ENCODE measurements around the gene CACFD1. TPM values are rescaled to one million over a fixed set of nuclear protein-coding genes. Genes with fewer than 3 reads are reported as not detected.

The CACFD1 gene
- polyA plus RNA-seq, 1 donor from 2014 or later, result 75.4 TPM

- no peaks in the 10 kb centered on the region for H3K27me3 ChIP-seq (ENCODE audit: insufficient read depth, low read depth, low read length)
- TF ChIP-seq TAF1 (IDR thresholded peaks at IDR 0.05; ENCODE audit: low read depth), result no peak
- TF ChIP-seq REST (IDR thresholded peaks at IDR 0.05; ENCODE audit: borderline replicate concordance), result no peak
- no peak for TF ChIP-seq POLR2AphosphoS5 (IDR thresholded peaks at IDR 0.05)
- TF ChIP-seq CTCF (IDR thresholded peaks at IDR 0.05; ENCODE audit: poor library complexity, severe bottlenecking), result no peak
- no peak for TF ChIP-seq SMC3 (conservative IDR thresholded peaks at IDR 0.05; ENCODE audit: poor library complexity)
- no peak for TF ChIP-seq RAD21 (conservative IDR thresholded peaks at IDR 0.05)
- TF ChIP-seq MXI1 (conservative IDR thresholded peaks at IDR 0.05; ENCODE audit: poor library complexity, severe bottlenecking), result no peak
- TF ChIP-seq EP300 (conservative IDR thresholded peaks at IDR 0.05; ENCODE audit: poor library complexity, severe bottlenecking), result no peak
- TF ChIP-seq EZH2 (IDR thresholded peaks at IDR 0.05; ENCODE audit: borderline replicate concordance, insufficient read depth, low read length, poor library complexity, severe bottlenecking), result no peak
- peaks cover 10% of the 10 kb centered on the region for H3K79me2 ChIP-seq (replicated peaks; ENCODE audit: insufficient read depth, low read length)
- no peak overlapping the region for H3K9ac ChIP-seq (ENCODE audit: low read length)
- no peak overlapping the region for H3K4me2 ChIP-seq (ENCODE audit: low read length)
- H3K27ac ChIP-seq (ENCODE audit: low read length), result no peak overlapping the region
- H3F3A ChIP-seq (ENCODE audit: insufficient read depth, low read length, poor library complexity, severe bottlenecking), result no peaks in the 10 kb centered on the region
- H3K9me3 ChIP-seq (ENCODE audit: low read length), result no peaks in the 10 kb centered on the region
- H2AFZ ChIP-seq (ENCODE audit: low read depth, low read length), result no peak overlapping the region
- no peaks in the 10 kb centered on the region for H3K9me2 ChIP-seq (ENCODE audit: insufficient read depth, low read length)
- H3K36me3 ChIP-seq (ENCODE audit: insufficient read depth, low read length), result no peaks in the 10 kb centered on the region
- H3K4me3 ChIP-seq (ENCODE audit: low read length), result no peak overlapping the region
- H4K20me1 ChIP-seq (ENCODE audit: insufficient read depth), result no peaks in the 10 kb centered on the region
Observed at GRCh38 chr9:133456409-133456808, 3.4 kb upstream of the CACFD1 start.

- Histone ChIP-seq H2AFZ (ENCODE audit: low read depth, low read length) (no peak overlapping the region), H4K20me1 (ENCODE audit: insufficient read depth) (no peaks in the 10 kb centered on the region), H3K9me3 (ENCODE audit: low read length) (no peaks in the 10 kb centered on the region), H3K9me2 (ENCODE audit: insufficient read depth, low read length) (no peaks in the 10 kb centered on the region), H3K9ac (ENCODE audit: low read length) (no peak overlapping the region), H3K79me2 (replicated peaks; ENCODE audit: insufficient read depth, low read length) (peaks cover 18% of the 10 kb centered on the region), H3K36me3 (ENCODE audit: insufficient read depth, low read length) (no peaks in the 10 kb centered on the region), H3F3A (ENCODE audit: insufficient read depth, low read length, poor library complexity, severe bottlenecking) (no peaks in the 10 kb centered on the region), H3K4me2 (ENCODE audit: low read length) (no peak overlapping the region), H3K4me3 (ENCODE audit: low read length) (no peak overlapping the region), H3K27ac (ENCODE audit: low read length) (no peak overlapping the region), H3K27me3 (ENCODE audit: insufficient read depth, low read depth, low read length) (no peaks in the 10 kb centered on the region)
- no peak for TF ChIP-seq SMC3 (conservative IDR thresholded peaks at IDR 0.05; ENCODE audit: poor library complexity)
Observed at GRCh38 chr9:133457233-133457632, 2.5 kb upstream of the CACFD1 start.

GRCh38 chr9:133457748-133458147 lies 2.0 kb upstream of the CACFD1 start:
- H3K4me2 ChIP-seq (ENCODE audit: low read length), result no peak overlapping the region
- no peaks in the 10 kb centered on the region for H3K9me2 ChIP-seq (ENCODE audit: insufficient read depth, low read length)
- no peak overlapping the region for H3K4me3 ChIP-seq (ENCODE audit: low read length)
- H3K27ac ChIP-seq (ENCODE audit: low read length), result no peak overlapping the region
- peaks cover 23% of the 10 kb centered on the region for H3K79me2 ChIP-seq (replicated peaks; ENCODE audit: insufficient read depth, low read length)
- no peaks in the 10 kb centered on the region for H3K9me3 ChIP-seq (ENCODE audit: low read length)
- no peaks in the 10 kb centered on the region for H3F3A ChIP-seq (ENCODE audit: insufficient read depth, low read length, poor library complexity, severe bottlenecking)
- no peaks in the 10 kb centered on the region for H3K27me3 ChIP-seq (ENCODE audit: insufficient read depth, low read depth, low read length)
- H4K20me1 ChIP-seq (ENCODE audit: insufficient read depth), result no peaks in the 10 kb centered on the region
- TF ChIP-seq RAD21 (conservative IDR thresholded peaks at IDR 0.05), result no peak
- no peak for TF ChIP-seq REST (IDR thresholded peaks at IDR 0.05; ENCODE audit: borderline replicate concordance)
- no peak for TF ChIP-seq SMC3 (conservative IDR thresholded peaks at IDR 0.05; ENCODE audit: poor library complexity)
- no peaks in the 10 kb centered on the region for H3K36me3 ChIP-seq (ENCODE audit: insufficient read depth, low read length)
- H2AFZ ChIP-seq (ENCODE audit: low read depth, low read length), result no peak overlapping the region
- no peak overlapping the region for H3K9ac ChIP-seq (ENCODE audit: low read length)
